K562 treated with DMSO at 1 percent for 24 hours (cell line): ENCODE results near the gene ADH6. TPM values are rescaled to one million over a fixed set of nuclear protein-coding genes. Genes with fewer than 3 reads are reported as not detected.

Experiments
- total RNA-seq: library from RNA; unstranded; fragments of 300-600 nt; gene quantifications from 2 replicates; pipeline ENCODE4 v1.2.3, GENCODE V29; 2022; ENCODE audit warnings: low read depth; ENCODE audit not compliant: insufficient read depth

The ADH6 gene
- not detected in 2 replicates for total RNA-seq

DNA sequence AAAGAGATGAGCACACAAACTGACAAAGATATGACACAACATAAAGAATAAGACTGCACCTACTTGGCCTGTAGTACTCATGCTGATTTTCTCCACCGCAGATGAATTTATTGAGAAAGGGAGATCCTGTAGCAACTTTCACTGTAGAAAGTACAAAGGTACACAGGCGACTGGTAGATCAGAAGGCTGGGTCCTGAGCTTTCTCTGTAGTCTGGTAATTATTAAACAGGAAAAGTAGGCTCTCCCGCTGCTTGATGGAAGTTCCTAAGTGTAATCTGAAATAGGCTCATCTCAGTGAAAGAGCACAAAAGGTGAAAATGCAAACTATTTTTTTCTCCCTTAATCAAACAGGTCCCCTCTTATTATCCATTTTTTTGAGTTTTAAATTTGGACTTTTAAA is at the start of gene ADH6:
Gene ADH6 (minus strand): TSS at position 175 of the 400 bp plus-strand sequence. CDS start 94 bp downstream, at position 81.

Other genes with a start within 250 kb of the ADH6 start
- gene METAP1, start 223.5 kb downstream of the ADH6 start, total RNA-seq: 26.0 and 35.0 TPM in 2 replicates
- gene ADH5, start 130.5 kb downstream of the ADH6 start, total RNA-seq: 74.4 and 94.1 TPM in 2 replicates
- not detected in 2 replicates for gene ADH4, start 74.9 kb downstream of the ADH6 start, total RNA-seq
- gene ADH1A, start 71.7 kb upstream of the ADH6 start, total RNA-seq: not detected in 2 replicates
- gene ADH1B, start 102.2 kb upstream of the ADH6 start, total RNA-seq: not detected in 2 replicates
- gene ADH1C, start 133.5 kb upstream of the ADH6 start, total RNA-seq: not detected in 2 replicates
- not detected in 2 replicates for gene ADH7, start 216.1 kb upstream of the ADH6 start, total RNA-seq